Activated naive CD4-positive, alpha-beta T cell treated with anti-CD3 and anti-CD28 coated beads for 36 hours (primary cell): ENCODE results near the gene THRA. TPM values are rescaled to one million over a fixed set of nuclear protein-coding genes. Genes with fewer than 3 reads are reported as not detected.
"Not testable (repeated sequence)": the region's sequence is repeated elsewhere in the genome, so short reads cannot be mapped to it uniquely, and the experiment has no call there.

Source experiments
- CTCF ChIA-PET: fragments of 350-600 bp; sonication (Branson Sonifier 250); formaldehyde crosslinking; loops from one replicate; lab custom pipeline; 2021; ENCODE audit warnings: antibody characterized with exemption; lab: Charles Lee
- DNase-seq: peaks from one replicate; pipeline ENCODE4 v3.0.0-alpha.2; 2020
- H3K27ac Mint-ChIP-seq: one replicate; pipeline ENCODE4 v1.8.0; 2021; ENCODE audit warnings: mild to moderate bottlenecking, mixed read lengths
- H3K27me3 Mint-ChIP-seq: one replicate; pipeline ENCODE4 v1.8.0; 2021; ENCODE audit warnings: low read depth, mixed read lengths
- H3K36me3 Mint-ChIP-seq: one replicate; pipeline ENCODE4 v1.8.0; 2021; ENCODE audit warnings: low read depth, mixed read lengths
- H3K4me1 Mint-ChIP-seq: one replicate; pipeline ENCODE4 v1.8.0; 2021; ENCODE audit warnings: low read depth, mixed read lengths
- H3K4me3 Mint-ChIP-seq: one replicate; pipeline ENCODE4 v1.8.0; 2021; ENCODE audit warnings: mild to moderate bottlenecking, moderate library complexity, mixed read lengths
- H3K9me3 Mint-ChIP-seq: one replicate; pipeline ENCODE4 v1.8.0; 2021; ENCODE audit warnings: mixed read lengths
- intact Hi-C: fragments of 100-400 bp; cut with micrococcal nuclease; formaldehyde crosslinking; loops from one replicate; pipeline ENCODE4 v1.15.1; 2023
- total RNA-seq, 2 experiments: library from RNA; stranded (reverse); gene quantifications; one replicate each; pipeline ENCODE4 v1.2.3, GENCODE V29; 2021

The THRA gene
- total RNA-seq, 2 experiments from 2014 or later, result 10.2 to 11.2 TPM

GRCh38 chr17:40122136-40122998 lies 59.6 kb downstream of the THRA start:
- CTCF ChIA-PET, result interaction anchor here (0.5 to 5.3 kb wide), 6 partner anchors 10 to 96 kb away, joined by 3 to 56 read pairs (median 4); partner anchors contain the start of gene NR1D1
- intact Hi-C loops, result loop anchor here (2.0 kb wide), 1 partner anchor 46 kb away; no protein-coding TSS in a partner anchor
- H3K4me1 Mint-ChIP-seq, result peaks cover 27% of the 10 kb centered on the region
- no peaks in the 10 kb centered on the region for H3K9me3 Mint-ChIP-seq
- H3K36me3 Mint-ChIP-seq, result peaks cover 16% of the 10 kb centered on the region
- H3K27ac Mint-ChIP-seq, result peak overlapping the region; percentile 55
- H3K4me3 Mint-ChIP-seq, result peak overlapping the region; percentile 92
- DNase-seq, result peak; percentile 37
- no peaks in the 10 kb centered on the region for H3K27me3 Mint-ChIP-seq

- intact Hi-C loops, result loop anchor here (1.0 to 2.0 kb wide), 2 partner anchors 17 to 46 kb away; partner anchors contain the start of gene CASC3
- no peaks in the 10 kb centered on the region for H3K9me3 Mint-ChIP-seq
Observed at GRCh38 chr17:40122999-40123810, 60.4 kb downstream of the THRA start.

GRCh38 chr17:40123811-40124114 lies 61.0 kb downstream of the THRA start:
- Mint-ChIP-seq H3K9me3 (no peaks in the 10 kb centered on the region), H3K27ac (peak overlapping the region; percentile 93), H3K4me1 (peaks cover 27% of the 10 kb centered on the region), H3K36me3 (peaks cover 19% of the 10 kb centered on the region), H3K27me3 (no peaks in the 10 kb centered on the region), H3K4me3 (peak overlapping the region; percentile 92)
- DNase-seq, result no peak
- CTCF ChIA-PET, result interaction anchor here (0.6 to 5.3 kb wide), 10 partner anchors 9 to 178 kb away, joined by 3 to 56 read pairs (median 4); partner anchors contain the start of gene CDC6
- intact Hi-C loops, result loop anchor here (1.0 to 2.0 kb wide), 2 partner anchors 17 to 45 kb away; partner anchors contain the start of gene CASC3

More at GRCh38 chr17:40122999-40123810, 60.4 kb downstream of the THRA start:
- Mint-ChIP-seq H3K4me1 (peaks cover 27% of the 10 kb centered on the region), H3K36me3 (peaks cover 19% of the 10 kb centered on the region), H3K27me3 (no peaks in the 10 kb centered on the region), H3K27ac (peak overlapping the region; percentile 93), H3K4me3 (peak overlapping the region; percentile 92)
- CTCF ChIA-PET, result interaction anchor here (0.6 to 5.3 kb wide), 10 partner anchors 10 to 114 kb away, joined by 3 to 56 read pairs (median 4); partner anchors contain the start of gene NR1D1
- peak; percentile 56 for DNase-seq

- H3K27me3 Mint-ChIP-seq, result no peaks in the 10 kb centered on the region
- no peaks in the 10 kb centered on the region for H3K9me3 Mint-ChIP-seq
- peaks cover 27% of the 10 kb centered on the region for H3K4me1 Mint-ChIP-seq
- intact Hi-C loops, result no loop called here
- peak overlapping the region; percentile 92 for H3K4me3 Mint-ChIP-seq
- CTCF ChIA-PET, result interaction anchor here (0.6 to 5.3 kb wide), 11 partner anchors 8 to 179 kb away, joined by 3 to 56 read pairs (median 4); partner anchors contain the start of gene CDC6
- no peak for DNase-seq
- peak overlapping the region; percentile 93 for H3K27ac Mint-ChIP-seq
- peaks cover 22% of the 10 kb centered on the region for H3K36me3 Mint-ChIP-seq
Observed at GRCh38 chr17:40124279-40125141, 61.7 kb downstream of the THRA start.

- CTCF ChIA-PET, result interaction anchor here (1.2 kb wide), 1 partner anchor 39 kb away, joined by 3 read pairs; no protein-coding TSS in a partner anchor
- H3K36me3 Mint-ChIP-seq, result peaks cover 40% of the 10 kb centered on the region
- no peaks in the 10 kb centered on the region for H3K9me3 Mint-ChIP-seq
- no peaks in the 10 kb centered on the region for H3K27me3 Mint-ChIP-seq
- intact Hi-C loops, result no loop called here
- no peak overlapping the region for H3K4me3 Mint-ChIP-seq
- H3K4me1 Mint-ChIP-seq, result peaks cover 19% of the 10 kb centered on the region
- no peak for DNase-seq
- H3K27ac Mint-ChIP-seq, result no peak overlapping the region
Observed at GRCh38 chr17:40129498-40129897, 66.7 kb downstream of the THRA start.

GRCh38 chr17:40130352-40131042 lies 67.7 kb downstream of the THRA start:
- CTCF ChIA-PET, result interaction anchor here (1.0 to 1.2 kb wide), 2 partner anchors 18 to 38 kb away, joined by 3 to 5 read pairs; no protein-coding TSS in a partner anchor
- H3K4me3 Mint-ChIP-seq, result no peak overlapping the region
- H3K27me3 Mint-ChIP-seq, result no peaks in the 10 kb centered on the region
- no peak overlapping the region for H3K27ac Mint-ChIP-seq
- no peaks in the 10 kb centered on the region for H3K9me3 Mint-ChIP-seq
- H3K36me3 Mint-ChIP-seq, result peaks cover 43% of the 10 kb centered on the region
- intact Hi-C loops, result no loop called here
- peaks cover 15% of the 10 kb centered on the region for H3K4me1 Mint-ChIP-seq
- DNase-seq, result no peak

- intact Hi-C loops, result no loop called here
- DNase-seq, result no peak
- Mint-ChIP-seq H3K27ac (no peak overlapping the region), H3K4me1 (peaks cover 25% of the 10 kb centered on the region), H3K9me3 (no peaks in the 10 kb centered on the region), H3K36me3 (peaks cover 42% of the 10 kb centered on the region), H3K4me3 (no peak overlapping the region), H3K27me3 (no peaks in the 10 kb centered on the region)
- CTCF ChIA-PET, result interaction anchor here (0.6 kb wide), 1 partner anchor 77 kb away, joined by 3 read pairs; no protein-coding TSS in a partner anchor
Observed at GRCh38 chr17:40134184-40134583, 71.4 kb downstream of the THRA start.

- H3K4me1 Mint-ChIP-seq, result peaks cover 31% of the 10 kb centered on the region
- DNase-seq, result no peak
- CTCF ChIA-PET, result no interaction called here
Observed at GRCh38 chr17:40135817-40136216, 73.1 kb downstream of the THRA start.

GRCh38 chr17:40139566-40140058 lies 76.8 kb downstream of the THRA start:
- no peak for DNase-seq
- intact Hi-C loops, result loop anchor here (1.0 to 2.0 kb wide), 6 partner anchors 14 to 159 kb away; partner anchors contain the start of genes NR1D1, PSMD3 and WIPF2
- CTCF ChIA-PET, result interaction anchor here (0.8 to 3.9 kb wide), 3 partner anchors 11 to 29 kb away, joined by 3 to 25 read pairs (median 16); no protein-coding TSS in a partner anchor
- Mint-ChIP-seq H3K4me3 (peak overlapping the region; percentile 85), H3K4me1 (peaks cover 42% of the 10 kb centered on the region), H3K27me3 (no peaks in the 10 kb centered on the region), H3K27ac (peak overlapping the region; percentile 98), H3K9me3 (no peaks in the 10 kb centered on the region), H3K36me3 (peaks cover 30% of the 10 kb centered on the region)

More at GRCh38 chr17:40135817-40136216, 73.1 kb downstream of the THRA start:
- H3K9me3 Mint-ChIP-seq, result no peaks in the 10 kb centered on the region
- intact Hi-C loops, result no loop called here
- H3K27me3 Mint-ChIP-seq, result no peaks in the 10 kb centered on the region
- peak overlapping the region; percentile 71 for H3K27ac Mint-ChIP-seq
- H3K4me3 Mint-ChIP-seq, result no peak overlapping the region
- peaks cover 37% of the 10 kb centered on the region for H3K36me3 Mint-ChIP-seq

- H3K36me3 Mint-ChIP-seq, result peaks cover 31% of the 10 kb centered on the region
- peaks cover 44% of the 10 kb centered on the region for H3K4me1 Mint-ChIP-seq
- CTCF ChIA-PET, result interaction anchor here (0.6 to 1.4 kb wide), 3 partner anchors 25 to 417 kb away, joined by 3 to 4 read pairs (median 3); no protein-coding TSS in a partner anchor
- DNase-seq, intact Hi-C loops, H3K27me3 Mint-ChIP-seq, H3K27ac Mint-ChIP-seq, H3K4me3 Mint-ChIP-seq, H3K9me3 Mint-ChIP-seq: not testable (repeated sequence)
Observed at GRCh38 chr17:40143166-40143565, 80.4 kb downstream of the THRA start.
